Astrocyte (in vitro differentiated cells and primary cell): Measurements from ENCODE around the gene NUDT19. TPM values are rescaled to one million over a fixed set of nuclear protein-coding genes. Genes with fewer than 3 reads are reported as not detected.
A peak's percentile ranks its signal among the peaks of the same experiment; 100 is the strongest.

Experiments
- DNase-seq: peaks from one replicate; pipeline ENCODE4 v3.0.0-alpha.2; 2010; ENCODE audit warnings: low read depth
- FAIRE-seq: peaks from 2 replicates; lab custom pipeline; 2011; peaks lifted over from hg19 to GRCh38; lab: Jason Lieb, UNC
- H2AFZ ChIP-seq: 2 replicates; pipeline ENCODE4 v1.6.0; 2012; ENCODE audit warnings: low read depth, low read length, inconsistent platforms
- H3K27ac ChIP-seq: 2 replicates; pipeline ENCODE4 v1.5.1; 2011; ENCODE audit warnings: low read depth, low read length, inconsistent platforms
- H3K27me3 ChIP-seq: 2 replicates; pipeline ENCODE4 v1.6.0; 2011; ENCODE audit warnings: low read length, inconsistent platforms; ENCODE audit not compliant: insufficient read depth
- H3K36me3 ChIP-seq: 2 replicates; pipeline ENCODE4 v1.5.1; 2011; ENCODE audit warnings: low read length, inconsistent platforms; ENCODE audit not compliant: insufficient read depth
- H3K4me1 ChIP-seq: 2 replicates; pipeline ENCODE4 v1.5.1; 2011; ENCODE audit warnings: low read length, inconsistent platforms; ENCODE audit not compliant: insufficient read depth
- H3K4me2 ChIP-seq: 2 replicates; pipeline ENCODE4 v1.6.0; 2012; ENCODE audit warnings: low read length, inconsistent platforms
- H3K4me3 ChIP-seq: 2 replicates; pipeline ENCODE4 v1.5.1; 2011; ENCODE audit warnings: low read depth, mild to moderate bottlenecking, low read length, inconsistent platforms; ENCODE audit not compliant: insufficient read depth
- H3K79me2 ChIP-seq: 2 replicates; pipeline ENCODE4 v1.6.0; 2012; ENCODE audit warnings: mild to moderate bottlenecking, low read length, inconsistent platforms; ENCODE audit not compliant: insufficient read depth
- H3K9ac ChIP-seq: 2 replicates; pipeline ENCODE4 v1.6.0; 2012; ENCODE audit warnings: mild to moderate bottlenecking, low read length, inconsistent platforms
- H3K9me3 ChIP-seq: 2 replicates; pipeline ENCODE4 v1.5.1; 2012; ENCODE audit warnings: low read depth, mild to moderate bottlenecking, low read length, inconsistent platforms; ENCODE audit not compliant: insufficient read depth
- H4K20me1 ChIP-seq: 2 replicates; pipeline ENCODE4 v1.6.0; 2012; ENCODE audit warnings: low read length, inconsistent platforms; ENCODE audit not compliant: insufficient read depth
- H3K27ac Mint-ChIP-seq: one replicate; pipeline ENCODE4 v1.8.0; 2021; ENCODE audit warnings: mild to moderate bottlenecking, mixed read lengths; ENCODE audit not compliant: unreplicated experiment
- H3K27me3 Mint-ChIP-seq: one replicate; pipeline ENCODE4 v1.8.0; 2021; ENCODE audit warnings: low read depth, mixed read lengths; ENCODE audit not compliant: unreplicated experiment
- H3K36me3 Mint-ChIP-seq: one replicate; pipeline ENCODE4 v1.8.0; 2021; ENCODE audit warnings: low read depth, mixed read lengths; ENCODE audit not compliant: unreplicated experiment
- H3K4me1 Mint-ChIP-seq: one replicate; pipeline ENCODE4 v1.8.0; 2021; ENCODE audit warnings: low read depth, mixed read lengths; ENCODE audit not compliant: unreplicated experiment
- H3K4me3 Mint-ChIP-seq: one replicate; pipeline ENCODE4 v1.8.0; 2021; ENCODE audit warnings: mild to moderate bottlenecking, moderate library complexity, mixed read lengths; ENCODE audit not compliant: unreplicated experiment
- H3K9me3 Mint-ChIP-seq: one replicate; pipeline ENCODE4 v1.8.0; 2021; ENCODE audit warnings: mild to moderate bottlenecking, mixed read lengths; ENCODE audit not compliant: unreplicated experiment
- CTCF ChIP-seq: IDR thresholded peaks from 2 replicates; pipeline ENCODE4 v1.5.1; 2011; ENCODE audit warnings: low read depth, mild to moderate bottlenecking, inconsistent platforms, low read length, moderate library complexity; ENCODE audit not compliant: insufficient read depth
- EZH2 ChIP-seq: IDR thresholded peaks from 2 replicates; pipeline ENCODE4 v1.6.1; 2012; ENCODE audit warnings: mild to moderate bottlenecking, low read length, inconsistent platforms; ENCODE audit not compliant: insufficient read depth
- total RNA-seq: library from RNA; stranded (reverse); gene quantifications from 2 replicates; pipeline ENCODE4 v1.2.1, GENCODE V29; 2021

The NUDT19 gene
- total RNA-seq, 1 donor from 2014 or later, result 4.0 TPM

GRCh38 chr19:32666084-32666483 lies 25.5 kb upstream of the NUDT19 start:
- H3K79me2 ChIP-seq, result peaks cover 75% of the 10 kb centered on the region

GRCh38 chr19:32669310-32669709 lies 22.3 kb upstream of the NUDT19 start:
- Histone ChIP-seq H3K27ac (no peak overlapping the region), H3K79me2 (peaks cover 82% of the 10 kb centered on the region), H3K9ac (no peak overlapping the region), H3K4me3 (no peak overlapping the region), H3K4me2 (no peak overlapping the region), H2AFZ (no peak overlapping the region), H3K36me3 (peaks cover 3% of the 10 kb centered on the region), H3K9me3 (no peaks in the 10 kb centered on the region), H4K20me1 (peaks cover 68% of the 10 kb centered on the region), H3K27me3 (no peaks in the 10 kb centered on the region), H3K4me1 (peaks cover 5% of the 10 kb centered on the region)
- TF ChIP-seq EZH2 (no peak), CTCF (no peak)
- Mint-ChIP-seq H3K4me3 (no peak overlapping the region), H3K27me3 (no peaks in the 10 kb centered on the region), H3K27ac (no peak overlapping the region), H3K36me3 (peaks cover 7% of the 10 kb centered on the region), H3K9me3 (no peaks in the 10 kb centered on the region), H3K4me1 (peaks cover 17% of the 10 kb centered on the region)
- FAIRE-seq (no peak), DNase-seq (no peak)

More at GRCh38 chr19:32666084-32666483, 25.5 kb upstream of the NUDT19 start:
- no peaks in the 10 kb centered on the region for H3K9me3 Mint-ChIP-seq
- no peak overlapping the region for H3K9ac ChIP-seq
- H3K4me1 Mint-ChIP-seq, result no peaks in the 10 kb centered on the region
- H3K27me3 ChIP-seq, result no peaks in the 10 kb centered on the region
- peaks cover 3% of the 10 kb centered on the region for H3K36me3 ChIP-seq
- H3K27ac ChIP-seq, result no peak overlapping the region
- H3K27me3 Mint-ChIP-seq, result no peaks in the 10 kb centered on the region
- H3K9me3 ChIP-seq, result no peaks in the 10 kb centered on the region
- H3K4me1 ChIP-seq, result no peaks in the 10 kb centered on the region
- H3K36me3 Mint-ChIP-seq, result peaks cover 5% of the 10 kb centered on the region
- DNase-seq (no peak), FAIRE-seq (no peak)
- peaks cover 52% of the 10 kb centered on the region for H4K20me1 ChIP-seq
- H3K4me2 ChIP-seq, result no peak overlapping the region
- H3K4me3 ChIP-seq, result no peak overlapping the region
- H3K27ac Mint-ChIP-seq, result no peak overlapping the region
- H2AFZ ChIP-seq, result no peak overlapping the region
- H3K4me3 Mint-ChIP-seq, result no peak overlapping the region
- TF ChIP-seq CTCF, result no peak
- TF ChIP-seq EZH2, result no peak

GRCh38 chr19:32671883-32672593 lies 19.6 kb upstream of the NUDT19 start:
- Mint-ChIP-seq H3K27me3 (peaks cover 2% of the 10 kb centered on the region), H3K4me3 (peak overlapping the region; percentile 65), H3K27ac (no peak overlapping the region), H3K9me3 (no peaks in the 10 kb centered on the region), H3K36me3 (peaks cover 7% of the 10 kb centered on the region), H3K4me1 (peaks cover 17% of the 10 kb centered on the region)
- Histone ChIP-seq H3K4me1 (peaks cover 14% of the 10 kb centered on the region), H3K27ac (no peak overlapping the region), H4K20me1 (peaks cover 65% of the 10 kb centered on the region), H2AFZ (no peak overlapping the region), H3K4me2 (no peak overlapping the region), H3K9me3 (no peaks in the 10 kb centered on the region), H3K36me3 (peaks cover 1% of the 10 kb centered on the region), H3K27me3 (peaks cover 14% of the 10 kb centered on the region), H3K4me3 (no peak overlapping the region), H3K9ac (no peak overlapping the region), H3K79me2 (peaks cover 73% of the 10 kb centered on the region)
- TF ChIP-seq EZH2, result no peak
- TF ChIP-seq CTCF, result no peak
- FAIRE-seq, result no peak
- peak; percentile 37 for DNase-seq
